ENCODE data around the gene SETX.

DNA sequence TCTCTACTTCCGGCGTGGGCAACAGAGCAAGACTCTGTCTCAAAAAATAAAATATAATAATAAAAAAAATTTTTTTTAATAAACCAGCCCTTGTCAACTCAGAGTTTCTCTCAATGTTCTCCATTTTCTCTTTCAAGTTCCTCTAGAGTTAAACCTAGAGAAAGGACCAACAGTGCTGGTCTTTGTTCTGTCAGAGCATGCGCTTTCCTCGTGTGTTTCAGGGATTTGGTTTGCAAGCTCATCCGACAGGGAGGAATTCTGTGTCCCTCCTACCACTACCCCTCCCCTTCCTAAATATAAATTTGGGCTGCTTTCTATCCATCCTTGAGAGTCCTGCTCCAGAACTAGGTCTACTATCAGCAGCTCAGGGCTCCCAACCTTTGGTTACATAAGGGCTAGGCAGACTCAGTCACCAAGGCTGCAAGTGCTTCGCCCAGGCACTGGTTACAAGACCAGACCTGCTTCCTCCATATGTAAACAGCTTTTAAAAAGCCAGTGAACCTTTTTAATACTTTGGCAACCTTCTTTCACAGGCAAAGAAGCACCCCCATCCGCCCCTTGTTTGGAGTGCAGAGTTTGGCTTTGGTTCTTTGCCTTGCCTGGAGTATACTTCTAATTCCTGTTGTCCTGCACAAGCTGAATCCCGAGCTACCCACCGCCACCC, 13.5 kb downstream of the SETX start:
- TF ChIP-seq POLR2A (IDR thresholded peaks at IDR 0.05; ENCODE audit: low read length) = no peak
- TF ChIP-seq GATA1 (IDR thresholded peaks at IDR 0.05; ENCODE audit: low read depth, low read length) = no peak

Measured in erythroblast (primary cell).